GM21825 (cell line): ENCODE results near the gene CFAP100.
A peak's percentile ranks its signal among the peaks of the same experiment; 100 is the strongest.

Experiments used
- ATAC-seq: cut with Tn5 transposase; IDR thresholded peaks from one replicate; pipeline ENCODE4 v1.9.1; 2021; ENCODE audit warnings: mild to moderate bottlenecking, moderate library complexity; ENCODE audit not compliant: unreplicated experiment

The CFAP100 gene

GRCh38 chr3:126399351-126399735 is 4.6 kb downstream of the CFAP100 start:
- ATAC-seq = peak; percentile 66

GRCh38 chr3:126399756-126400155 is 5.0 kb downstream of the CFAP100 start:
- ATAC-seq = no peak

GRCh38 chr3:126401611-126402160 is 7.0 kb downstream of the CFAP100 start:
- ATAC-seq = no peak

- no peak for ATAC-seq
Measured at GRCh38 chr3:126402178-126402577, 7.5 kb downstream of the CFAP100 start.

GRCh38 chr3:126402666-126403302 is 8.1 kb downstream of the CFAP100 start:
- ATAC-seq = no peak

- no peak for ATAC-seq
Measured at GRCh38 chr3:126406389-126407296, 11.9 kb downstream of the CFAP100 start.

GRCh38 chr3:126407412-126408044 is 12.8 kb downstream of the CFAP100 start:
- ATAC-seq = no peak

- no peak for ATAC-seq
Measured at GRCh38 chr3:126408099-126408498, 13.4 kb downstream of the CFAP100 start.

GRCh38 chr3:126412841-126413692 is 18.4 kb downstream of the CFAP100 start:
- no peak for ATAC-seq

- ATAC-seq = no peak
Measured at GRCh38 chr3:126413693-126414080, 19.0 kb downstream of the CFAP100 start.

- ATAC-seq = no peak
Measured at GRCh38 chr3:126414406-126414805, 19.7 kb downstream of the CFAP100 start.

- ATAC-seq = no peak
Measured at GRCh38 chr3:126414961-126415660, 20.4 kb downstream of the CFAP100 start.

GRCh38 chr3:126415661-126416591 is 21.2 kb downstream of the CFAP100 start:
- ATAC-seq = no peak

- no peak for ATAC-seq
Measured at GRCh38 chr3:126416943-126417342, 22.2 kb downstream of the CFAP100 start.

- no peak for ATAC-seq
Measured at GRCh38 chr3:126417515-126417914, 22.8 kb downstream of the CFAP100 start.

GRCh38 chr3:126417981-126418530 is 23.3 kb downstream of the CFAP100 start:
- no peak for ATAC-seq

GRCh38 chr3:126418661-126419131 is 24.0 kb downstream of the CFAP100 start:
- no peak for ATAC-seq

GRCh38 chr3:126419151-126419703 is 24.5 kb downstream of the CFAP100 start:
- no peak for ATAC-seq
